K562 (cell line): ENCODE measurements around the gene RWDD1. TPM values are rescaled to one million over a fixed set of nuclear protein-coding genes. Genes with fewer than 3 reads are reported as not detected.

ENCODE experiments used
- CEBPZ ChIP-seq: fragments of 150-350 bp; IDR thresholded peaks from 2 replicates; pipeline ENCODE4 v1.6.1; 2014; ENCODE audit warnings: low read depth, mild to moderate bottlenecking, low read length, borderline replicate concordance
- HMGXB4 ChIP-seq: sonication (generic); formaldehyde crosslinking; IDR thresholded peaks from 2 replicates; pipeline ENCODE4 v1.8.1; 2023; ENCODE audit warnings: mild to moderate bottlenecking, missing genetic modification reagents
- MLLT1 ChIP-seq, 2 experiments: fragments of 450-650 bp; IDR thresholded peaks; 2 replicates each; pipeline ENCODE4 v1.6.1; 2016
- POLR2AphosphoS5 ChIP-seq: IDR thresholded peaks from 2 replicates; pipeline ENCODE4 v1.6.1; 2011; ENCODE audit warnings: mild to moderate bottlenecking, low read depth, low read length, moderate library complexity; ENCODE audit not compliant: control insufficient read depth, insufficient read depth
- TCF7 ChIP-seq: sonication (generic); IDR thresholded peaks from 2 replicates; pipeline ENCODE4 v1.6.1; 2016; ENCODE audit warnings: antibody characterized with exemption, borderline replicate concordance
- THAP12 ChIP-seq: fragments of 250-450 bp; sonication (Bioruptor Pico); IDR thresholded peaks from 2 replicates; pipeline ENCODE4 v1.9.0; 2021; ENCODE audit warnings: mild to moderate bottlenecking, inconsistent platforms
- ZBTB1 ChIP-seq: sonication (generic); formaldehyde crosslinking; IDR thresholded peaks from 2 replicates; pipeline ENCODE4 v1.8.1; 2023; ENCODE audit warnings: missing genetic modification reagents, low read depth, mild to moderate bottlenecking, borderline replicate concordance
- ZBTB12 ChIP-seq: fragments of 250-450 bp; sonication (Bioruptor Pico); IDR thresholded peaks from 2 replicates; pipeline ENCODE4 v1.4.0; 2020
- ZMIZ1 ChIP-seq, 2 experiments: fragments of 150-350 bp in 1 of 2; IDR thresholded peaks; 2 replicates each; pipeline ENCODE4 v1.6.1; 2012 to 2016; ENCODE audit warnings: low read depth in 2 of 2, low read length in 2 of 2, mild to moderate bottlenecking in 1 of 2, moderate library complexity in 1 of 2
- ZNF354B ChIP-seq: fragments of 250-450 bp; sonication (Bioruptor Pico); IDR thresholded peaks from 2 replicates; pipeline ENCODE4 v1.4.0; 2020
- ZNF41 ChIP-seq: fragments of 250-450 bp; sonication (Bioruptor Pico); conservative IDR thresholded peaks from 2 replicates; pipeline ENCODE4 v1.4.0; 2020; ENCODE audit warnings: mild to moderate bottlenecking
- polyA plus RNA-seq, 8 experiments: library from polyadenylated mRNA; depleted of rRNA in 4 of 8; stranded (reverse) in 5 of 8; unstranded in 3 of 8; fragments of >200 nt; fragmentation: Nextera tagmentation in 2 of 8; fragmentation: Illumina TruSeq in 1 of 8; extraction: Ambion mirVana in 2 of 8; extraction: Trizol in 1 of 8; gene quantifications; 2 replicates each; pipeline versions ENCODE4 v1.2.1 to v1.2.3, GENCODE V29; 2011 to 2014; ENCODE audit warnings: inconsistent platforms in 1 of 8, missing spikeins in 1 of 8
- total RNA-seq, 7 experiments: library from RNA; depleted of rRNA in 6 of 7; stranded (reverse); fragments of >200 nt in 6 of 7; fragmentation: Illumina TruSeq in 2 of 7; extraction: Trizol in 2 of 7; gene quantifications; 2 replicates each; pipeline versions ENCODE4 v1.2.1 to v1.2.3, GENCODE V29; 2011 to 2021; ENCODE audit warnings: low replicate concordance in 1 of 7

RWDD1 gene
- total and polyA plus RNA-seq, 9 of the 15 experiments (the other 6 are each of a cell fraction or from before 2014, with no cell fraction given): 31.9 to 89.8 (median 48.7) TPM

- peak; percentile 52 to 93; a peak in 3 of 4 replicates for TF ChIP-seq ZMIZ1 (IDR thresholded peaks at IDR 0.05; ENCODE audit: low read depth in 2 of 2, low read length in 2 of 2)
- peak; percentile 89 for TF ChIP-seq POLR2AphosphoS5
- TF ChIP-seq ZBTB1 (CRISPR knock-in tag): no peak
- TF ChIP-seq CEBPZ: no peak
- TF ChIP-seq ZBTB12: peak; percentile 61
- peak; percentile 84; the same call in 1 of the 2 replicates for TF ChIP-seq HMGXB4
- TF ChIP-seq TCF7: peak; percentile 30; the same call in 1 of the 2 replicates
- no peak for TF ChIP-seq ZNF354B (CRISPR knock-in tag)
- TF ChIP-seq THAP12: peak; percentile 72; the same call in 1 of the 2 replicates
- no peak for TF ChIP-seq ZNF41 (CRISPR knock-in tag)
- peak; percentile 80 to 100; a peak in 3 of 4 replicates for TF ChIP-seq MLLT1 (IDR thresholded peaks at IDR 0.05)
Measured at GRCh38 chr6:116570856-116571682, at the start of gene RWDD1 (continued).
